ENCODE results near the gene ZBTB42. TPM values are rescaled to one million over a fixed set of nuclear protein-coding genes. Genes with fewer than 3 reads are reported as not detected.
A peak's percentile ranks its signal among the peaks of the same experiment; 100 is the strongest.

ZBTB42 gene
- total RNA-seq, 2 donors from 2014 or later = 1.3 to 3.0 TPM

DNA sequence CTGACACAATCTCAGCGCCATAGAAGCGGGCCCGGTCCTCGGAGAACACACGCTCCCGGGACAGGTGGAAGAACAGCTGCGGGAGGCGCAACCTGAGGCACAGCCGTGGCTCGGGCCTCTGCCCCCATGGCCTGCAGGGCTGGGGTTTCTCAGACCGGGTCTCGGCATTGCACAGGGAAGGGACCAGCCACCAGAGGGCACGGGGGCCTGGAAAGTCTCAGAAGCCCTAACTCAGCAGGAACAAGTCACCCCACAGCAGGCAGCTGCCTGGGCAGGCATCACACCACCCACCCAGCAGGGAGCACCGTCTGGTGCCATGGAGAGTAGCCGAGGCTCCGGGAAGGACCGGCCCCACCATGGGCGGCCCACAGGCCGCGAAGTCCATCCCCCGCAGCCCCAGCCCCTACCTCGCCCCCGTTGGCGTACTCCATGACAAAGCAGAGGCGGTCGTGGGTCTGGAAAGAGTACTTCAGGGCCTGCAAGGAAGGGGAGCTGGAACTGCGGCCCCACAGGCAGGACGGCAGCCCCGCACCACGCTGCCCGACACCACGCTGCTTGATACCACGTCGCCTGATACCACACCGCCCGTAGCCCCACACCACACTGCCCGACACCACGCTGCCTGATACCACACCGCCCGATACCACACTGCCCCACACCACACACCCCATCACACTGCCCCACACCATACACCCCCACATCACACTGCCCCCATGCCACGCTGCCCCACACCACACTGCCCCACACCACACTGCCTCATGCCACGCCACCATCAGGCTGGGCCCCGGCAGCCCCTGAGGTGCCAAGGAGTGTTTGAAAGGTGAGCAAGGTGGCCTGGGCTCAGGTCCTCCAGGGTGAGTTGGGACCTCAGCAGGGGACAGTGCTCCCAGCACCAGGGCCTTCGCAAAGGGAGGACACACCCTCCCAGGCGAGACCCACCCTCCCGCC, 27.1 kb upstream of the ZBTB42 start:
- no peaks in the 10 kb centered on the region for H3K36me3 Mint-ChIP-seq
- no peaks in the 10 kb centered on the region for H3K27me3 Mint-ChIP-seq
- no peaks in the 10 kb centered on the region for H3K4me1 Mint-ChIP-seq (ENCODE audit: low read depth in 2 of 2)
- H3K9me3 Mint-ChIP-seq = no peaks in the 10 kb centered on the region
- DNase-seq (ENCODE audit: low spot score) = no peak
- H3K27ac Mint-ChIP-seq = no peak overlapping the region
- no peak overlapping the region for H3K4me3 Mint-ChIP-seq
- ATAC-seq = peak in 1 of 2 donors; percentile 34

DNA sequence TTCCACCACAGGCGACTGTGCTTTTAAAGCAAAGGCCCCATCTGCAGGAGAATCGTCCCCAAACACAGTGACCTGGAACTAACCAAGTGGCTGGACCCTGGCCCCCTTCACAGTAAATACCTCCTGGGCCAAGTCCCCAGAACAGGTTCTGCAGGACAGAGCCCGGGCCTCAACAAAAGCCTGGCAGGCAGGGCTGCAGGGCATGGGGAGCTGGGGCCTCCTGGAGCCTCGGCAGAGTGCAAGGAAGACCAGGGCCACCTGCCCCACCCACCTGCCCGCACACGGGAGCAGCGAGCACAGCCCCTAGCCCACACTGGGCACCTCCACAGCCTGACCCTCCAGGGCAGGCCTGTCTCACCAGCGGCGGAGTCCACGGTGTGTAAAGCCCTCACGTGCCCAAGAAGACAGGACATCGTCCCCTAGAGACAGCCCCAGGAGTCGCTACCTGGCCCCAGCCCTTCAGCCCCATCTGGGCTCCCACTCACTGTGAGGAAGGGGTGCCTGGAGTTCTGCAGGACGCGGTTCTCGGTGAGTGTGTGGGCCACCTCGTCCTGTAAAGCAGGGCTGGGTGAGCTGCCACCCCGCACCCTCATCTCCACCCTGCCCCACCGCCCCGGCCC, 26.3 kb upstream of the ZBTB42 start:
- no peak overlapping the region for H3K4me3 Mint-ChIP-seq
- no peaks in the 10 kb centered on the region for H3K36me3 Mint-ChIP-seq
- H3K9me3 Mint-ChIP-seq = no peaks in the 10 kb centered on the region
- no peaks in the 10 kb centered on the region for H3K27me3 Mint-ChIP-seq
- ATAC-seq (no peak), DNase-seq (ENCODE audit: low spot score) (no peak)
- no peaks in the 10 kb centered on the region for H3K4me1 Mint-ChIP-seq (ENCODE audit: low read depth in 2 of 2)
- H3K27ac Mint-ChIP-seq = no peak overlapping the region

DNA sequence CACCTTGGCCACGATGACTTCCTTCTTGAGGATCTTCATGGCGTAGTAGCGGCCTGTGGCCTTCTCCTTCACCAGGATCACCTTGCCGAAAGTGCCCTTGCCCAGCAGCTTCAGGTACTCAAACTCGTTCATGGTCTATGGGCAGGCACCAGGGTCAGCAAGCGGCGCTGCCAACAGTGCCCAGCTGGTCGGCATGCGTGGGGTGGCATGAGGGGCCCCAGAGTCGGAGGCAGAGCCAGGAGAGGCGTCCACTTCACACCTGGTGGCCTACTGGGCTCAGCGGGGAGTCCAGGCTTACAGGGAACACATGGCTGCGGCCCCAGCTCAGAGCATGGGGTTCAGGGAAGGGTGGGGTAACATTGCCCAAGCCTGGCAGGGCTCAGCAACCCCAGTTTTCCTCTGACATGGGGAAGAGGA, 25.8 kb upstream of the ZBTB42 start:
- DNase-seq (ENCODE audit: low spot score) (no peak), ATAC-seq (no peak)
- Mint-ChIP-seq H3K27ac (no peak overlapping the region), H3K4me1 (ENCODE audit: low read depth in 2 of 2) (no peaks in the 10 kb centered on the region), H3K9me3 (no peaks in the 10 kb centered on the region), H3K27me3 (no peaks in the 10 kb centered on the region), H3K36me3 (no peaks in the 10 kb centered on the region), H3K4me3 (no peak overlapping the region)

- H3K27ac Mint-ChIP-seq = no peak overlapping the region
- ATAC-seq (no peak), DNase-seq (ENCODE audit: low spot score) (no peak)
- H3K9me3 Mint-ChIP-seq = no peaks in the 10 kb centered on the region
- no peaks in the 10 kb centered on the region for H3K27me3 Mint-ChIP-seq
- no peak overlapping the region for H3K4me3 Mint-ChIP-seq
- H3K4me1 Mint-ChIP-seq (ENCODE audit: low read depth in 2 of 2) = no peaks in the 10 kb centered on the region
- no peaks in the 10 kb centered on the region for H3K36me3 Mint-ChIP-seq
These were observed 24.4 kb upstream of the ZBTB42 start for GRCh38 chr14:104776481-104776880.

GRCh38 chr14:104776961-104777807, 23.7 kb upstream of the ZBTB42 start:
- no peaks in the 10 kb centered on the region for H3K27me3 Mint-ChIP-seq
- H3K4me1 Mint-ChIP-seq (ENCODE audit: low read depth in 2 of 2) = no peaks in the 10 kb centered on the region
- DNase-seq (ENCODE audit: low spot score) (no peak), ATAC-seq (no peak)
- no peaks in the 10 kb centered on the region for H3K36me3 Mint-ChIP-seq
- H3K9me3 Mint-ChIP-seq = no peaks in the 10 kb centered on the region
- H3K4me3 Mint-ChIP-seq = no peak overlapping the region
- no peak overlapping the region for H3K27ac Mint-ChIP-seq

GRCh38 chr14:104777808-104778249, 23.1 kb upstream of the ZBTB42 start:
- Mint-ChIP-seq H3K27me3 (no peaks in the 10 kb centered on the region), H3K4me1 (ENCODE audit: low read depth in 2 of 2) (no peaks in the 10 kb centered on the region), H3K27ac (no peak overlapping the region), H3K9me3 (no peaks in the 10 kb centered on the region), H3K4me3 (no peak overlapping the region), H3K36me3 (no peaks in the 10 kb centered on the region)
- no peak for DNase-seq (ENCODE audit: low spot score)
- no peak for ATAC-seq

GRCh38 chr14:104778694-104779331, 22.1 kb upstream of the ZBTB42 start:
- H3K4me1 Mint-ChIP-seq (ENCODE audit: low read depth in 2 of 2) = no peaks in the 10 kb centered on the region
- DNase-seq (ENCODE audit: low spot score) (no peak), ATAC-seq (no peak)
- H3K4me3 Mint-ChIP-seq = no peak overlapping the region
- H3K36me3 Mint-ChIP-seq = no peaks in the 10 kb centered on the region
- H3K27ac Mint-ChIP-seq = no peak overlapping the region
- H3K9me3 Mint-ChIP-seq = no peaks in the 10 kb centered on the region
- H3K27me3 Mint-ChIP-seq = no peaks in the 10 kb centered on the region

DNA sequence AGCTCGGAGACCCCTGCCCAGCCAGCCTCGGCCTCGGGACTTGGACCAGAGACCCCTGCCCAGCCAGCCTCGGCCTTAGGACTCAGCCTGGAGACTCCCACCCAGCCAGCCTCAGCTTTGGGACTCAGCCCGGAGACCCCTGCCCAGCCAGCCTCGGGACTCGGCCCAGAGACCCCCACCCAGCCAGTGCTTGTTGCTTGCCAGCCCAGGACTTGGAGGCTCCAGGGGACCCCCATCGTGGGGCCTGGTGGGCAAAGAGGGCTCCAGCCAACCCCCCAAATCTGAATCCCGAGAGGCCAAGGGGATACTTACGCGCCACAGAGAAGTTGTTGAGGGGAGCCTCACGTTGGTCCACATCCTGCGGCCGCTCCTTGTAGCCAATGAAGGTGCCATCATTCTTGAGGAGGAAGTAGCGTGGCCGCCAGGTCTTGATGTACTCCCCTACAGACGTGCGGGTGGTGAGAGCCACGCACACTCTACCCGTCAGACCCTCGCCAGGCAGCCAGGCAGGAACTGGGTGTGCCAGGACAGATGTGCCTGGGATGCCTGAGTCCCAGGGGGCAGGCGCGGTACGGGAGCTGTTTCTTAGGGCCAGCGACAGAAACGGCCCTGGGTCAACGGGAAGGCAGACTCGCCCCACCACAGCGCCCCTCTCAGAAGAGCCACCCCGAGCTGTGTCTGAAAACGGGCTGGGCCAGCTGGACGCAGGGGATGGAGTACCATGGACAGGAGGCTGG, 21.0 kb upstream of the ZBTB42 start:
- no peaks in the 10 kb centered on the region for H3K27me3 Mint-ChIP-seq
- H3K4me3 Mint-ChIP-seq = no peak overlapping the region
- no peaks in the 10 kb centered on the region for H3K36me3 Mint-ChIP-seq
- DNase-seq (ENCODE audit: low spot score) (no peak), ATAC-seq (no peak)
- no peak overlapping the region for H3K27ac Mint-ChIP-seq
- H3K4me1 Mint-ChIP-seq (ENCODE audit: low read depth in 2 of 2) = no peaks in the 10 kb centered on the region
- no peaks in the 10 kb centered on the region for H3K9me3 Mint-ChIP-seq

DNA sequence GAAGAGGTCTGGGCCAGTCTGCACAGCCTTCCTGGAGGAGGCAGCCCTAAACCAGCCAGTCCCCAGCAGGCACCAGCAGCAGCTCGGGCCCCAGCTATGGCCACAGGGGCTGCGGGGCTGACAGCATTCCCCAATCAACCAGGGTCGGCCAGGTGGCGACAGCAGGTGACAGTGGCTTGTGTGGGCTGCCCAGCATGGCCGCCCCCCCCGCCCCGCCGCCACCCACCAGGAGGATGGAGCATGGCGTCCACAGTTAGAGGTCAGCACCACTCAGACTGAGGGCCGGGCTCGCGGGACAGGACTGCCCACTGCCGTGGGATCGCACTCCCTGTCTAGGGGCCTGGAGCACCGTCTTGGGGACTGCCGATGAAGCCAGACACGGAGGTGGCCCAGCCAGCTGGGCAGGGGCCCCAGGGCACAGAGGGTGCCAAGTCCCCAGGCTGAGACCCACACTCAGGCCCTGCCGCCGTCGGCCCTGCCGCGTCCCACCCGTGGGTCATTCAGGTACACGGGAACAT, 20.3 kb upstream of the ZBTB42 start:
- no peaks in the 10 kb centered on the region for H3K4me1 Mint-ChIP-seq (ENCODE audit: low read depth in 2 of 2)
- no peak overlapping the region for H3K27ac Mint-ChIP-seq

DNA sequence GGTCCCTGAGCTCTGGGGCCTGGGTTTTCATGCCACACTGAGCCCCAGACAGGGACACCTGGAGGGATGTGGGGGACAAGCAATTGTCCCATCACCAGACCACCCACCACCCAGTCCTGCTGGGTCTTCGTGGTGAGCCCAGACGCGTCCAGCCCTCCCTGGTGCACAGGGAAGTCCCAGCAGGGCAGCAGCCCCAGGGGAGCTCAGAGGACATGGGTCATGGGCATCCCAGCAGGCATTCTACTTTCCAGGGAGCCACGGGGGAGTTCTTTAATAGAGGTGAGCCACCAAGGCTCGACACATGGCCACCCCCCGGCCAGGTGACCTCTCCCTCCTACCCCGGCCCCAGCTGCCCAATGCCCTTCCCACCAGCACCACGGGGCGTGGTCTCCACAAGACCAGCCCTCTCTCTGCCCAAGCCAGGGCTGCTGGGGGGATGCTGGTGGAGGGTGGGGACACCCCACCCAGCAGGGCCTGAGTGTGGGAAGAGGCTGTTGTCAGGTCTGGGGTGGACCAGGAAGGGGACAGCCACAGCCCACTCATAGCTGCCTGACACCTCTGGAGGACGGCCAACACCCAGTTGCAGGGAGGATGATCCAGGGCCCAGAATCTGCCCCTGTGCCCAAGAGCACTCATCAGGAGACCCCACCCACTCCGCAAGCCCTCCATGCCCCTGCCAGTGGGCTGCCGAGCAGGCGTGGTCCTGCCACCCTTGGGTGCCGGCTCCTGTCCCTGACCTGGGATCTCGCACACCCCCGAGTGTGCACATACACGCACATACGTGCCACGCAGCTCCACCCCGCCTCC, 19.4 kb upstream of the ZBTB42 start:
- Mint-ChIP-seq H3K4me1 (ENCODE audit: low read depth in 2 of 2) (peaks cover 0 to 2% of the 10 kb centered on the region in 2 donors), H3K27ac (no peak overlapping the region), H3K27me3 (no peaks in the 10 kb centered on the region), H3K4me3 (no peak overlapping the region), H3K9me3 (no peaks in the 10 kb centered on the region), H3K36me3 (no peaks in the 10 kb centered on the region)
- no peak for DNase-seq (ENCODE audit: low spot score)
- ATAC-seq = no peak

More for the DNA sequence above, 20.3 kb upstream of the ZBTB42 start:
- Mint-ChIP-seq H3K27me3 (no peaks in the 10 kb centered on the region), H3K36me3 (no peaks in the 10 kb centered on the region), H3K9me3 (no peaks in the 10 kb centered on the region), H3K4me3 (no peak overlapping the region)
- DNase-seq (ENCODE audit: low spot score) (no peak), ATAC-seq (no peak)

DNA sequence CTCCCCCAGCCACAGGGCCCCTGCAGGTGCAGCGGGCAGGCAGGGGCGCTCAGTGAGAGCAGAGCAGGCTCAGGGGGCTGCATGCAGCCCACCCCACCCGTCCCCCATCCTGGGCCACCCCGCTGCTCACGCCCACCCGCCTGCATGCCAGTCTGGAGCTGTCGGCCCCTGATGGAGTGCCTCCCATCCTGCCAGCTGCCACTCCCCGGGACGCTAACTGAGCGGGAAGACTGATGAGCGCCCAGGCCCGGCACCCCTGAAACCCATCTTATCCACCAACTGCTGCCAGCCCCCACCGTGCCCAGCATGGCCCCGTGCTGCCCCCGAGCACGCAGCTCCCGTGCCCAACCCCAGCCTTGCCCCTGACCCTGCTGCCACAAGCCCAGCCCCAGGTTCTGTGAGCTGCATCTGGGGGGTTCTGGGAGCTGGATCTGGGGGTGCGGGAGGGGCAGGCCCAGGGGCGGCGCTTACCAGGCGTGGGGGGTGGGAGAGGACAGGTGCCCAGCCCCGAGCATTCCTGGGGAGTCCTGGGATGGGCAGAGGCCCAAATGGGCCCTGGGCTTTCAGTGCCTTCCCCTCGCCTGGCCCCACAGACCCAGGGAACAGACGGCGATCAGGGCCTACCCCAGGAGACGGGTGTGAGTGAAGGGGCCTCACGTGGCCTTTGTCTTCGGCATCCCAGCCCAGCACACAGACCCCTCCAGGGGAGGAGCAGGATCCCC, 18.7 kb upstream of the ZBTB42 start:
- DNase-seq (ENCODE audit: low spot score) (no peak), ATAC-seq (no peak)
- Mint-ChIP-seq H3K27me3 (no peaks in the 10 kb centered on the region), H3K36me3 (no peaks in the 10 kb centered on the region), H3K9me3 (no peaks in the 10 kb centered on the region), H3K27ac (no peak overlapping the region), H3K4me1 (ENCODE audit: low read depth in 2 of 2) (peaks cover 0 to 7% of the 10 kb centered on the region in 2 donors), H3K4me3 (no peak overlapping the region)

DNA sequence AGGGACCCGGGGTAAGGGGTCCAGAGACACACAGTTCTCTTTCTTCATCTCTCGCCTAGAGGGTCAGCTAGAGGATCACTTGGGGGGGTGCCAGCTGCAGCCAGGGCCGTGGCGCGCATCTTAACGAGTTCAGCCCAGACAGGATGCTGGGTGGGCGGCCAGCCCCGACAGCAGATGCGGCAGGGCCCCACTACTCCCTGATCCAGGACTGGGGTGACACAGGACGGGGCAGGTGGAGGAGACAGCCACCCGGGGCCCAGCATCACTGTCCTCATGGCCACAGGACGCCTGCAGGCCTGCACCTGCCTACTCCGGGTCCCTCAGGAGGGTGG, 18.1 kb upstream of the ZBTB42 start:
- Mint-ChIP-seq H3K4me1 (ENCODE audit: low read depth in 2 of 2) (peaks cover 0 to 7% of the 10 kb centered on the region in 2 donors), H3K4me3 (no peak overlapping the region), H3K27ac (no peak overlapping the region), H3K36me3 (no peaks in the 10 kb centered on the region), H3K9me3 (no peaks in the 10 kb centered on the region), H3K27me3 (no peaks in the 10 kb centered on the region)
- DNase-seq (ENCODE audit: low spot score) (no peak), ATAC-seq (no peak)
